IPS DF 6.9 (cell line): ENCODE data around the gene ATP6V1G2.
"Not testable (repeated sequence)": the region's sequence is repeated elsewhere in the genome, so short reads cannot be mapped to it uniquely, and the experiment has no call there.

ENCODE experiments used
- DNase-seq: peaks from one replicate; pipeline ENCODE4 v3.0.0-alpha.2; 2013; ENCODE audit warnings: low read depth, low spot score
- H3K27ac ChIP-seq: one replicate; pipeline ENCODE4 v1.5.1; 2013; ENCODE audit warnings: low read length, control low read depth
- H3K27me3 ChIP-seq: 2 replicates; pipeline ENCODE4 v1.6.1; 2013; ENCODE audit warnings: mild to moderate bottlenecking, low read length; ENCODE audit not compliant: control insufficient read depth, insufficient read depth
- H3K36me3 ChIP-seq: 2 replicates; pipeline ENCODE4 v1.6.1; 2013; ENCODE audit warnings: low read length; ENCODE audit not compliant: control insufficient read depth, insufficient read depth
- H3K4me1 ChIP-seq: 2 replicates; pipeline ENCODE4 v1.6.1; 2013; ENCODE audit warnings: low read length; ENCODE audit not compliant: control insufficient read depth, insufficient read depth
- H3K4me3 ChIP-seq: 2 replicates; pipeline ENCODE4 v1.5.1; 2013; ENCODE audit warnings: mild to moderate bottlenecking, low read length
- H3K9me3 ChIP-seq: 2 replicates; pipeline ENCODE4 v1.6.1; 2013; ENCODE audit warnings: low read length, inconsistent platforms; ENCODE audit not compliant: control insufficient read depth, insufficient read depth
- WGBS: extraction: QIAGEN DNeasy Blood & Tissue Kit; methylation state at CpG from one replicate; pipeline ENCODE4 v1.1.7; 2013; ENCODE audit warnings: mixed read lengths, missing lambda C conversion rate; ENCODE audit not compliant: insufficient read length, insufficient coverage; 5-methylcytosine and 5-hydroxymethylcytosine counted together

The ATP6V1G2 gene

GRCh38 chr6:31559958-31560696 lies 13.7 kb upstream of the ATP6V1G2 start:
- no peak overlapping the region for H3K27ac ChIP-seq
- H3K36me3 ChIP-seq = peaks cover 2% of the 10 kb centered on the region; the same call in 1 of the 2 replicates
- no peaks in the 10 kb centered on the region for H3K27me3 ChIP-seq
- H3K9me3 ChIP-seq = no peaks in the 10 kb centered on the region
- no peaks in the 10 kb centered on the region for H3K4me1 ChIP-seq
- WGBS = no CpG with 5 or more reads among the region's 7 CpGs
- H3K4me3 ChIP-seq = no peak overlapping the region
- no peak for DNase-seq

- H3K4me3 ChIP-seq = no peak overlapping the region
- DNase-seq = no peak
- H3K27ac ChIP-seq = no peak overlapping the region
- no CpG with 5 or more reads among the region's 4 CpGs for WGBS
- no peaks in the 10 kb centered on the region for H3K4me1 ChIP-seq
- H3K36me3 ChIP-seq = peaks cover 2% of the 10 kb centered on the region; the same call in 1 of the 2 replicates
- H3K27me3 ChIP-seq = no peaks in the 10 kb centered on the region
- H3K9me3 ChIP-seq = no peaks in the 10 kb centered on the region
Measured at GRCh38 chr6:31559606-31559957, 13.2 kb upstream of the ATP6V1G2 start.

- H3K36me3 ChIP-seq = peaks cover 2% of the 10 kb centered on the region; the same call in 1 of the 2 replicates
- H3K9me3 ChIP-seq = no peaks in the 10 kb centered on the region
- H3K27ac ChIP-seq = no peak overlapping the region
- no peaks in the 10 kb centered on the region for H3K27me3 ChIP-seq
- DNase-seq = no peak
- H3K4me3 ChIP-seq = no peak overlapping the region
- no peaks in the 10 kb centered on the region for H3K4me1 ChIP-seq
- no CpG with 5 or more reads among the region's 14 CpGs for WGBS
Measured at GRCh38 chr6:31558631-31559500, 12.5 kb upstream of the ATP6V1G2 start.

GRCh38 chr6:31558318-31558625 lies 11.9 kb upstream of the ATP6V1G2 start:
- peaks cover 2% of the 10 kb centered on the region; the same call in 1 of the 2 replicates for H3K36me3 ChIP-seq
- no peak overlapping the region for H3K4me3 ChIP-seq
- no peak overlapping the region for H3K27ac ChIP-seq

GRCh38 chr6:31557443-31558317 lies 11.3 kb upstream of the ATP6V1G2 start:
- Histone ChIP-seq H3K27me3 (no peaks in the 10 kb centered on the region), H3K36me3 (peaks cover 2% of the 10 kb centered on the region; the same call in 1 of the 2 replicates), H3K4me1 (no peaks in the 10 kb centered on the region)

More at GRCh38 chr6:31558318-31558625, 11.9 kb upstream of the ATP6V1G2 start:
- DNase-seq = no peak
- H3K4me1 ChIP-seq = no peaks in the 10 kb centered on the region
- no peaks in the 10 kb centered on the region for H3K9me3 ChIP-seq
- no peaks in the 10 kb centered on the region for H3K27me3 ChIP-seq
- no CpG with 5 or more reads among the region's 8 CpGs for WGBS

GRCh38 chr6:31556307-31556706 lies 9.9 kb upstream of the ATP6V1G2 start:
- Histone ChIP-seq H3K9me3 (no peaks in the 10 kb centered on the region), H3K27me3 (no peaks in the 10 kb centered on the region), H3K27ac (no peak overlapping the region), H3K36me3 (peaks cover 2% of the 10 kb centered on the region; the same call in 1 of the 2 replicates), H3K4me3 (no peak overlapping the region), H3K4me1 (no peaks in the 10 kb centered on the region)
- no peak for DNase-seq
- WGBS = no CpG with 5 or more reads among the region's 3 CpGs

More at GRCh38 chr6:31557443-31558317, 11.3 kb upstream of the ATP6V1G2 start:
- Histone ChIP-seq H3K9me3 (no peaks in the 10 kb centered on the region), H3K27ac (no peak overlapping the region), H3K4me3 (no peak overlapping the region)
- no CpG with 5 or more reads among the region's 24 CpGs for WGBS
- no peak for DNase-seq

- H3K4me3 ChIP-seq, H3K9me3 ChIP-seq, H3K36me3 ChIP-seq, H3K27ac ChIP-seq, H3K27me3 ChIP-seq, H3K4me1 ChIP-seq, DNase-seq: not testable (repeated sequence)
- WGBS = no CpG with 5 or more reads among the region's 5 CpGs
Measured at GRCh38 chr6:31551371-31551770, 5.0 kb upstream of the ATP6V1G2 start.

- no CpG with 5 or more reads among the region's 2 CpGs for WGBS
- Histone ChIP-seq H3K27ac (no peak overlapping the region), H3K4me1 (peaks cover 1% of the 10 kb centered on the region; the same call in 1 of the 2 replicates), H3K9me3 (no peaks in the 10 kb centered on the region), H3K27me3 (no peaks in the 10 kb centered on the region), H3K36me3 (no peaks in the 10 kb centered on the region), H3K4me3 (no peak overlapping the region)
- no peak for DNase-seq
Measured at GRCh38 chr6:31548544-31548873, 2.1 kb upstream of the ATP6V1G2 start.

GRCh38 chr6:31547727-31548543 lies 1.5 kb upstream of the ATP6V1G2 start:
- H3K27me3 ChIP-seq = no peaks in the 10 kb centered on the region
- H3K36me3 ChIP-seq = no peaks in the 10 kb centered on the region
- H3K4me1 ChIP-seq = peaks cover 1% of the 10 kb centered on the region; the same call in 1 of the 2 replicates
- H3K9me3 ChIP-seq = no peaks in the 10 kb centered on the region
- H3K27ac ChIP-seq = no peak overlapping the region
- H3K4me3 ChIP-seq = peak overlapping the region; percentile 10; the same call in 1 of the 2 replicates
- 100% methylated on average over 1 of the region's 24 CpGs for WGBS
- no peak for DNase-seq
